ENCODE data around the gene ALX4.
A peak's percentile ranks its signal among the peaks of the same experiment; 100 is the strongest.

The ALX4 gene

DNA sequence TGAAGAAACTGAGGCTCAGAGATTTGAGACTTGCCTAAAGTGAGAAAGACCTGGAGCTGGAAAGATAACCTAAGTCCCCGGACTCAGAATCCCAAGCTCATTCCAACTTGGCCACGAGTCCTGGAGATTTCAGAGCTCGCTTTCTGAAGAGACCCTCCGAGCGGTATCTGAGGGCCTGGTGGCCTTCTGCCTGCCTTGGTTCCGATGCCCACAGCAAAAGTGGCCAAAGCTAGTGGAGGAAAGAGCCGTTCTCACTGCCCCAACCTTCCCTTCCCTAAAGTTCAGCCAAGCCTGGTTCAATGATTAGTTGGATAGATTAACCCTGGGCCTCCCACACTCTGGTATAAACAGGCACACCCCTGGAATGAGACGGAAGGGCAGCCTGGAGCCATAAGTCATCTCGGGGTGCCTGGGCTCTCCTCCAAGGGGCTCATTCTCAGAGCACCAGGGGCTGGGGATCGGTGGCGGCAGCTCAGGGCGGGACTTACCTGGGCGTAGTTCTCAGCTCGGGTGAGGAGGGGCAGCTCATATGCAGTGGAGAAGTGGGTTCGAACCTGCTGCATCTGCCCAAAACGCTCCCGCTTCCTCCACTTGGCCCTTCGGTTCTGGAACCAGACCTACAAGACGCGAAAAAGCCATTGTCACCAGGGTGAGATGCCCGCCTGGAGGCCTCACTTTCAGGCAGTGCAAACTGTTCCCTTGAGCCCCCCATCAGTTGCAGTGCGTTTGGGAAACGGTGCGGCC, 42.8 kb downstream of the ALX4 start:
- no peak for DNase-seq

DNA sequence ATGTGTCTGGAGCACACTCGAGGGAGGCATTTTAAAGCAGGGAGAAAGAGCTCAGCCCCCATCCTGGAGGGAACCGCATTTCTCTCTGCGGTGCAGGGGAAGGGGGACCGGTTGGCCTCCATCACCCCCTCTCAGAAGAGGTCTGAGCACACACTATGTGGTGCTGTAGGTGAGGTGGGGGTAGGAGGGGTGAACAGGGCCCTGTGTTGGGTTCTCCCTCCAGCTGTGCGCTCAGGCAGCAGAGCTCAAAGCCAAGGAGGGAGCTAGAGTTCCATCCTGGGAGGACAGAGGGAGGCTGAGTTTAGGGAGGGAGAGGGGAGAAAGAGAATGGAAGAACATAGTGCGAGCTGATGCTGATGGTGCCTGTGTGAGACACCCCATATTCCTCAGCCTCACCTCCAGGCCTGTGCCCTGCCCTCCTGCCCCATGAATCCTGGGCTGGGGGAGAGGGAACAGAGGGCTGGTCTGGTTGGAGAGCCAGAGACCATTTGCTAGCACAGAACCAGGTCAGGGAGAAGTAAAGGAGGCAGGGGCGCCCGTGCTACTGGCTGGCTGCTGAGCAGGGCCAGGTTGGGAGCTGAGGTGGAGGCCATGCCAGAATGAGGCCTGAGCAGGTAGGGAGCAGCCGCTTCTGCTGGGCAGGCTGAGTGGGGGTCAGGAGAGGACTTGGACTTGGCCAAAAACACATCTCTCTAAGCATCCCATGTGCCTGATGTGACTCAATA, 43.7 kb downstream of the ALX4 start:
- DNase-seq, result no peak

DNA sequence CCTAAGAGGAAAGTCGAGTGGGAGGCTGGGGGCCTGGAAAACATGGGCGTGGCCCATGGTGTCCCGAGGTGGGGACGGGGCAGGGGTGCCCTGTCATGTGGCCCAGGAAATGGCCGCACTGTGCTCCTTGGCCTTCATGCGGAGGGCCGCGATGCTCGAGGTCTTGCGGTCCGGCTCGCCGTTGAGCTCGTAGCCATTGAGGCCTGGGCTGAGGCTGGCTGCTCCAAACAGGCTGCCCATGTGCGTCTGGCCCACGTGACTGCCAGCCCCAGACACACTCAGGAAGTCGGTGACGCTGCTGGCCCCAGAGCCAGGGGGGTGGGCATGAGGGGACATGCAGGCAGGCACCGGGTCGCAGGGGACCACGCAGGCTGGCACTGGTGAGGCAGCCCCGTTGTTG, 45.2 kb downstream of the ALX4 start:
- no peak for DNase-seq

DNA sequence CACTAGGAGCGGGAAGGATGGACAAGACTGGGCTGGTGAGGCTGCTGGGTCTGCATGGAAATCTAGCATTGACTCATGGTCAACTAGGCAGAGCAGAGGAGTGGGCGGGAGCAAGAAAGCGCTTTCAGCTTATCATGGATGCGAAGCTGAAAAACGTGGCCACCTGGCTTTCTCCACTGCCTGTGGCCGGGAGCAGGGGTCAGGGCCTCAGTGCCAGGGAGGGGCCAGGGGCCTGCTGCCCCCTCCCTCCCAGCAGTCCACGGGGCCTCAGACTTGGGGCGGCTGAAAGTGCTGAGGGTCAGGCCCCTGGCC, 45.5 kb downstream of the ALX4 start:
- DNase-seq, result no peak

DNA sequence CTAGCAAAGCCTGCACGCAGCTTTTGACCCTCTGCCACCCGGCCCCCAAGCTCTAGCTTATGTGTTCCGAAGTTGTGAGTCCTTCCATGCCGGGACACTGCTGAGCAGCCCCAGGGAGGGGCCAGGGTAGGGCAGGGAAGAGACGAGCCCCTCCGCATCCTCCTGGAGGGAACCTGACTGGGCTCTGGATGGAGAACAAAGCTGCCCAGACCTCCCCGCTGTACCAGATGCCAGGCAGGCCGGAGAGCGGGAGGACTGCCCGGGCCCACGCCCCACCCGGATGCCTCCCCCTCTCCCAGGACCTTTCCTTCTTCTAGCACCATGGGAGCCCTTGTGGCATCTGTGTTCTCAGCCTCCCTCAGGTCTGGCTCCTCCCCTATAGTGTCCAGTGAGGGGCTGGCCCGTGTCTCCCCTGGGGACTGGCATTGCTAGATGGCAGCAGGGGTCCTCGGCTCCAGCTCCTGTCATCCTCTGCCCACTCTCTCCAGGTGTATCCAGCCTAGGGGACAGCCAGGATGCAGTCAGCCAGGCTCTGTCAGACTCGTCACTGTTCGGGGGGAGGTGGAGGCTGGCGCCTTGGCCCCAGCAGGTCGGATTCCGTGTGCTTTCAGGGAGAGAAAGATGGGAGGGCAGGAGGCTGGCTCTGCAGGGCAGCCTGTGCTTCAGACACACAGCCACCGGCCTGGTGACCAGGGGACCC, 46.1 kb downstream of the ALX4 start:
- DNase-seq, result no peak

DNA sequence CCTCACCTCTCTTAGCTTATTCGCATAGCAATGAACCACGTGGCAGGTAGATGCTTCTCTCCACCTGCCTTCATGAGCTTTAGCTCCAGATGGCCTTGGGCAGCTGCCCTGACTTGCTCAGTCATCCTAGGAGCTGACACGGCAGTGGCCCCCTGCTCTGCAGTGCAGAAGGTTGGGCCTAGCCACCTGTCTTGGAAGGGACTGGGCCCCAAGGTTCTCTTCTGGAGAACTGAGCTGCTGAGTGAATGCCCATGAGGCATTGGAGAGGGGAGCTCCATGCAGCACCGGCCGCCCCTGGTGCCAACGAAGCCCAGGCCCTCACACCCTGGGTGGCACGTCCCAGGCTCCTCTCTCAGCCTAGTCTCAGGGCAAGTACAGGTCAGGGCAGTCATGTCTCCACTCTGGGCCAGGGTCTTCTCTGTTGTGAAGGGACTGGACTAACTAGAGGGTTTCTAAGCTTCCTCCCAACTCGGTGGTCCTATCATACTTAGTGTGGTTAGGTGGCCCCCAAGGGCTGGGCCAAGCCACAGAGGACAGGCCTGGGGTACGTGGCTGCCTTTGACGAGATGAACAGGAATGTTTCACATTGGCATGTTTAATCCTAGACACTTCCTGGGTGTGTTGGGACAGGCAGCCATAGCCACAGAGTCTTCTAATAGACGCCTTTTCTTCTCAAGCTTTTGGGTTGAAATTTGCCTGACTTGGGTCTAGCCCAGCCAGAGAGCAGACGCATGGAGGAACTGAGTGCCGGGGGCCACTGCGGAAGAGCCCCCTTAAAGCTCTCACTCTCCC, 47.9 kb downstream of the ALX4 start:
- peak; percentile 33 for DNase-seq

DNA sequence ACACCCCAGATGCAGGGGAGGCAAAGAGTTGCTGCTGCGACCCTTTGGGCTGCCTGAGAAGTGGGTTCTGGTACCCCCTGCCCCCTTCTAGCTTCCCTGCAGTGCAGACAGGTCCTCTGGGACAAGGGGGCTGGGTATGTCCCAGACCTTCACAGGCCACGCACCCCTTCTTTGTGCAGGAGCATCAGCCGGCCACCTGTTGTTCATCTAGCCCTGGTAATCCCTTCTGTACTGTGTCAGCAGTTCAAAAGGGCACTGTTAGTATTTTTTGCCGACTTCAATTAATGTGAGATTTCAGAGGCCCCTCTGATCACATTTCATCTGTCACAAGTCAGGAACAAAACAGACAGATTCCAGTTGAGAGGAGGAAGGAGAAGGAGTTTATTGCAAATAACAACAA, 49.9 kb downstream of the ALX4 start:
- no peak for DNase-seq

DNA sequence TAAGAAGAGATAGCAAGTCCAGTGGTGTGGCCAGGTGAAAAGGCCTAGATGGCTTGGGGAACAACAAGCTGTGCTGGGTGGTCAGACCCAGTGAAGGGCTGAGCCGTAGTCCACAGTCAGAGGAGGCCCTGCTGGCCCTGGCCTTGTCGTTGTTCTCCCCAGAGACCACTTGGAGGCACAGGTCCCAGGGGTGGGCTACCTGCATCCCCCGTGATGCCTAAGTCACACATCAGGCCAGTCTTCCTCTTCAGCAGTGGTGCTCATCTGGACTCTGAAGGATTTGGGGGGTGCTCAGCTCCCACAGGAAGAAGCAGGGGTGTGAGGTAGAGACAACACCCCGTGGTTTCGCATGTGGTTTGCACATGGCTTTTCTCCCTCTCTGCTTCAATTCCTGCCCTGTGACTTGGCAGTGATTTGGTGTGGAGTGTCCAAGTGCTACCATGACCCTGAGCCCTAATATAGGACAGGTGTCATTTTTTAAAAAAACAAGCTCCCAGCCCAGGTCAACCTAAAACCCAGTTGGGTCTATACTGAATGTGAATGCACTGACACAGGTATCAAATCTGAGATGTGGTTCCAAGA, 51.0 kb downstream of the ALX4 start:
- no peak for DNase-seq

DNA sequence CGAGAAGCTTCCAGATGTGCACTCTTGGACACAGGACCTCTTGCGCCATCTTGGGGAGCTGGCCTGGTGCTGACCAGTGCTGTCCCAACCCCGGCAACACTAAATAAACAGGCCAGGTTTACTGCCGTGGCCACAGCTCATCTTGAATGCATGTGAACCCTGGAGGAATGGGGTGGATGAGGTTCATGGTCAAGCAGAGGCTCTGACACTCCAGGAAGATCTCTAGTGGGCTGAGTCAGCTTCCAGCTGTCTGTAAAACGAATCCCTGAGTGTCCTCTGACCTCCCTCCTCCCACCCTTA, 51.8 kb downstream of the ALX4 start:
- no peak for DNase-seq

DNA sequence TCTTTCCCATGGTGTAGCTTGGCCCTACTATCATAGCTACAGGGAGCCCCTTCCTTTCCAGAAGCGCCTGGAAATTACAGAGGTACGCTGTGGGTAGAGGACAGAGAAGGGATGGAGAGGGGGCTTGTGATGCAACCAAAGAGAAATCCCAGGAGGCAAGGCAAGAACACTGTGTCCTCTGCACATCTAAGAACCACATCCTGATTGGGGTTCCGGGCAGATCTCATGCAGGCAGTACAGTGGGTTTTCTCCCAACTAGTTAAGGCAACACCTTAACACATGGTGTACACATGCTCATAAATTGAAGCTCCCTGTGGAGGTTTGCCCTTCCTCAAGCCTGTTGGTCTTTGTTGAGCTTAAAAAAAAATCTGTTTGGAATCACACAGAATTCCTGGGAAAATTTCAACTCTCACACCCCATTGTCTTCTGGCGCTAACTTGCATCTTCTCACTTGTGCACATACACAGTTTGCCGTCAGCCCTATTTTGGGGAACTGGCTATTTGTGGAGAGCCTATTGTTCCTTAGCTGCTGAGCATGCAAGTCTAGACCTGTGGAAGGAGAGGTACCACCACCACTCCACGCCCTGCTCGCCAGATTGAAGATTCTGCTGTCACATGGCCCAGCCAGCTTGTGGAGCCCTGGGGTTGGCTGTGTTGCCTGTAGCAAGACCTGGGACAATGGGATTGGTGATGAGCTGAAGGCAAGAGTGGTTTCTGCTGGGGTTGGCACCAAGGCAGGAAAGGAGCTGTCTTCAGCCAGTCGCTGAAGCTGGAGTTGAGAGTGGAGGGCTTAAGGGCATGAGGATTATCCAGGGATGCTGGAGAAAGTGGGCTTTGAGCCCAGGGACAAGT, 52.4 kb downstream of the ALX4 start:
- no peak for DNase-seq

DNA sequence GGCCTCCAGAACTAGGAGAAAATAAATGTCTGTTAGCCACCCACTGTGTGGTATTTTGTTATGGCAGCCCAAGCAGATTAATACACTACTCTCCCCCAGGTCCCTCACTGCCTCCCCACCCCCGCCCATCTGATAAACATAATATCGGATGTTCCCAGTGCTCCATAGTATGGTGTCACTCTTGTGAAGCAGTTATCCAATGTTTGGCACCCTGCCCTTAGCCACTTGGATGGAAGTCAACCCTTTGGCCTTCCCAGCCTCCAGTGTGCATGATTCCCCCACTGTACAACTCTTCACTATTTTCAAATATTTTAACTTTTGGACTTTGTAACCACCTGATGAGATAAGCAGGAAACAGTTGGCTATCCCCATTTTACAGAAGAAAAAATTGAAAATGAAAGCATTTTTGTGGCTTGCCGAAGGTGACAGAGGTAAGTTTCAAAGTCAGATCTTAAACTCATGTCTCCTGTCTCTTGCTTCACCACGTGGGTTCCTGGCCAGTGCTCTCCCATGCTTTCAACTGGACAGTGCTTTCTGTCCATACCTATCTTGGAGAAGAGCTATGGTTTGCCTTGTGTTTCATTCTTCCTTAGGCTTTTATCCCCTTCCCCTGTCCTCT, 53.2 kb downstream of the ALX4 start:
- peak; percentile 40 for DNase-seq

DNA sequence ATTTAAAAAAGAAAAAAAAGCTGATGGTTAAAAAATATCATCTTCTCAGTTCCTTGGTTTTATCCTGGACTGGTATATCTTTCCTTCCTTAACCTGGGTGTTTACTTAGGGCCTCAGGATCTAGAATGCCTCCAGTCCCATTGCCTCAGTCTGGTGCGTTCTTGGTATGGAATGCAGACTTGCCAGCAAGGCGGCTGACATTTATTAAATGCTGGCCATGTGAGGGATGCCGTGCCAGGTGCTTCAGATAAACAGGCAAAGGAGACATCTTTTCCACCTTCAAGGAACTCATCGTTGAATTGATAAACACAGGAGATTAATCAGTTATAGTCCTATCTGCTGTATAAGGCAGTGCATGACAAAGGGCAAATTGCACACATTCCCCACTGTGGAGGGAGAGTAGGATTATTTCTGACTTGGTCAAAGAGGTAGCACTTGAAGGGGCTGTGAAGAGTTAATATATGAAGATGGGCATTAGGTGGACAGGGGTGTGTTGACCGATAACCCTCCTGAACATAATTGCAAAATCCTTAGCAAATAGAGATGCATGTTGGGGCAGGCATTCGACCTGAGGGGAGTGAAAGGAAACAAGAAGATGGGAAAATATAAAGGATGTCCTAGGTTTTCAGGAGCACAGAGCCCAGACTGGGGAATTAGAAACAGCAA, 54.4 kb downstream of the ALX4 start:
- no peak for DNase-seq

DNA sequence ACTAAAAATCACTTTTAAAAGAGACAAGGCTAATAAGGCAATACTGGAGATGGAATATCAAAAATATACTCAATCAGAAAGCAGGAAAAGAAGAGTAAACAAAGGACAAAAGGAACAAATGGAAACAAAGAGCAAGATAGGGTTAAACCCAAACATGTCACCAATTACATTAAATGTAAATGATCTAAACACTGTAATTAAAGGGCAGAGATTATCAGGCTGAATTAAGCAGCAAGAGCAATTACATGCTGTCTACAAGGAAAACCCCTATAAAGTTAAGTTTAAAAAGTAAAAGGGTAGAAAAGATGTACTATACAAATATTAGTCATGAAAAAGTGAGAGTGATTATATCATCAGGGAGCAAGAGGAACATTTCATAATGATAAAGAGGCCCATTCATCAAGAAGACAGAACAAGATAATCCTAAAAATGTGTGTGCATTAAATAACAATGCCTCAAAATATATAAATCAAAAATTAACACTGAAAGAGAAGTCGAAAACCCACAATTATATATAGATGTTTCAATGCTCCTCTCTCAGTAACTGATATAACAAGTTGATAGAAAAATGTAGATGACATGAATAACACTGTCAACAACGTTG, 56.8 kb downstream of the ALX4 start:
- no peak for DNase-seq

DNA sequence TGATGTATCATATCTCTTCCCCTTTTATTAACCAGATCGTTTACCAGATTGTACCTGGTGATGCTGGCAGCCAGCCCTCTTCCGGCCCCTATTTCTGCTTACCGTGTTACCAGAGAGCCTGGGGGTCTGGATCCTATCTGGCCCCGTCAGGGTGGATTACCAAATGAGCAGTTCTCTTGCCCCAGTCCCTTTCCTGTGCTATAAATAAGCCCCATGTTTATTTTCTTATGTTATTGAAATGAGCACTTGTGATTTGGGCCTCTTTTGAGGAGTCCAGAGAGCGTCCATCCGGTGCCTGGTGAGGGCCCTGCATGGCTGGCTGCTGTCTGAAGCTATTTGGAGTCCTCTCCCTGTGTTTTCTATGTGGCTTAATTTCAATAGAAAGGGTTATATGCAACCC, 59.5 kb downstream of the ALX4 start:
- no peak for DNase-seq

DNA sequence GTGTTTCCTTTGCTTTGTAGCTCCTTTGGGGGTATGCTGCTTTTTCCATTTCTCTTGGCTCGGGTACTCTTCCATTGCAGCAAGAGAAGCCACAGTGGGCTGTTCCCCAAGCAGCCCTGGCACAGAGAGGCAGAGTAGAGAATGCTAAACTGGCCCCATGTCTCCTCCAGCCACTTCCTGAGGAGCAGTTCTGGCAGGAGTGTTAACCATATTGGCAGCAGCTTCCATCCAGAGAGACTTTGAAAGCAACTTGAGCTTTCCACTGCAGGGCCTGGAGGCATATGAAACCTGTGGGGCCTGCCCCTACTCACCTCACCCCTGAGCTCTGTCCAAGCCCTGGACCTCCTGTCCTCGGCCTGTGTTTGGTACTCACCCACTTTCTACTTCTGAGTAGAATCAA, 61.8 kb downstream of the ALX4 start:
- DNase-seq, result no peak

DNA sequence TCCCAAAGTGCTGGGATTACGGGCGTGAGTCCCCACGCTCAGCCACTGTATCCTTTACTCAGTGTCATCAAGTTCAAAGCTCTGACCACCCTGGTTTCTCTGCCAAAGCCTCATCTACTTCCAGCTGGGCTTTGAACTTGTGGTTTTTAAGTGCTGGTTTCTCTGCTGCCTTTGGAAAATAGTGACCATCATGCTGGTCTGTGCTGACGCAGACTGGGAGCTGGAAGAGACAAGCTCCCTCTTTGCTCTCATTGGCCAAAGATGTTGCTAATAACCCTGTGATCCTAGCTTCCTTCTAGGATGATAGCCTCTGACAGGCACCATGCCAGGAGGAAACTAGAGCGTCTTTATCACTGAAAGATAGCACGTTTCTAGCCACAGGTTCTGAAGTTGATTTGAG, 62.4 kb downstream of the ALX4 start:
- no peak for DNase-seq

DNA sequence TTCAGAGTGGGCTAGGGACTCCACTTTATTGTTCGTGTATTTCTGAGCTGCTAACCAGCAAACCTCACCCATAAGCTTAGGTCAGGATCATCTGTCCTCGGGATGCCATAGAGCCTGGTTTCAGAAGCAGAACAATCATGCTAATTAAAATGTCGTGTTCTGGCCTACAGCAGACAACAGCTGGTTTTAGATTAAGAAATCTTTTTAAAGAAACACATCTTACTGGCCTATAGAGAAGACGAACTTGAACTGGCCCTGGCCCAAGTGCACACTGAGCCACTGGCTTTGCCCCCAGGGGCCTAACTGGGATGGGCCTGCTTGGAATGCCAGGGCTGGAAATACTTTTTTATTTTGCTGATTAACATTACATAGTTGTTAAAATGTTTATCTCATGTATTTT, 63.2 kb downstream of the ALX4 start:
- DNase-seq, result peak; percentile 88

DNA sequence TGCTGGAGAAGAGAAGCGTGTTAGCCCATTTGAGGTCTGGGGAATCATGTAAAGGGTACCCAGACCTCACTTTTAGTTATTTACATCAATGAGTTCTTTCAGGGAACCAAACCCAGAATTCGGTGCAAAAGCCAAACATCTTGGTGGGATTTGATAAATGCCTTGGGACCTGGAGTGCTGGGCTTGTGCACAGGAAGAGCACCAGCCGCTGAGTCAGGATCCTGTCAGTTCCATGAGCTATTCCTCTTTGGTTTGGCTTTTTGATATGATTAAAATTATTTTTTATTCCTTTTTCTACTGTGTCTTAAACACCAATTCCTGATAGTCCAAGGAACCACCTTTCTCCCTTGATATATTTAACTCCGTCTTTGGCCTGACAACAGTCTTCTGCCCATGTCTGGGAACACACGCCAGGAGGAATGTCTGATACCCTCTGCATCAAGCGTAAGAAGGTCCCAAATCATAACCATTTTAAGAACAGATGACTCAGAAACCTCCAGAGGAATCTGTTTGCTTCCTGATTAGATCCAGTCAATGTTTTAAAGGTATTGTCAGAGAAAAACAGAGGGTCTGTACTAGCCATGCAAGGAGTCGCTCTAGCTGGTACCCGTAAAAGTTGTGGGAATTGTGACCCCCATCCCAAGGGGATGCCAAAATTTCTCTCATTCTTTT, 65.2 kb downstream of the ALX4 start:
- DNase-seq, result peak; percentile 60

DNA sequence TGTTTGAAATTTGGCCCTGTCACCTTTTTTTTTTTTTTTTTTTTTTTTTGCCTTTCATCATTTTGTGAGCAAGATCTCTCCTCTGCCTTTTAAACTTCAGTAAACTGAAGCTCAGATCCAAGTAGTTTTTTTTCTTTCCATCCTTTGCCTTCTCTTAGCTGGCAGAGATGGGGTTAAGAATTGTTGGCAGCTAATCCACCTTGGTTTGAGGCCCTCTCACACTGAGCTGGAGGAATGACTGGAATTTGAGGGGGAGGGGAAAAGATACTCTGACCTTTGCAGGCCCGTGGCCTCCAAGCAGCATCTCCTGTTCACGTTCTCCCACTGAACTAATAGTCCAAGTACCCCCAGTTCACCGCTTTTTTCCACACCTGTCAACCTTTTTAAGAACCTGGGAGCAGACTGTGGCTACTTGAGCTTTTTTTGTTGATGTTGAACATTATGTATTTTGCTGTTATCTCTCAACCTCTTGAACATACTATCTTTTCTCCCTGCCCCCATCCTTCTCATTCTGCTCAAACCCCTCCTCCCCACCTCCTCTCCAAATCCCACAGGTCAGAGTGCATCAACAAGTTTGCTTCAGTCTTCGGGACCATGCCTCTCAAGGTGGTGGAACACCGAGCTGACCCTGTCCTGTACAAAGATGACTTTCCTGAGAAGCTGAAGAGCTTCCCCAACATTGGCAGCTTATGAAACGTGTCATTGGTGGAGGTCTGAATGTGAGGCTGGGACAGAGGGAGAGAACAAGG, 66.2 kb downstream of the ALX4 start:
- peak; percentile 83 for DNase-seq
